Testis (tissue), 2 donors: ENCODE results near the gene SH2D1B.

Source experiments
- POLR2A ChIP-seq: fragments of 450-650 bp; IDR thresholded peaks from one replicate; pipeline ENCODE4 v1.6.1; 2017; ENCODE audit warnings: antibody characterized with exemption, mild to moderate bottlenecking, moderate library complexity
- TF ChIP-seq, protein P1 (sequence below), 3 experiments: fragments of 450-650 bp in 2 of 3; fragments of 200-600 bp in 1 of 3; sonication (generic) in 1 of 3; IDR thresholded peaks; one replicate each; pipeline ENCODE4 v1.5.1; 2016 to 2019; ENCODE audit warnings: antibody characterized with exemption in 3 of 3, mild to moderate bottlenecking in 2 of 3, moderate library complexity in 1 of 3

DNA sequence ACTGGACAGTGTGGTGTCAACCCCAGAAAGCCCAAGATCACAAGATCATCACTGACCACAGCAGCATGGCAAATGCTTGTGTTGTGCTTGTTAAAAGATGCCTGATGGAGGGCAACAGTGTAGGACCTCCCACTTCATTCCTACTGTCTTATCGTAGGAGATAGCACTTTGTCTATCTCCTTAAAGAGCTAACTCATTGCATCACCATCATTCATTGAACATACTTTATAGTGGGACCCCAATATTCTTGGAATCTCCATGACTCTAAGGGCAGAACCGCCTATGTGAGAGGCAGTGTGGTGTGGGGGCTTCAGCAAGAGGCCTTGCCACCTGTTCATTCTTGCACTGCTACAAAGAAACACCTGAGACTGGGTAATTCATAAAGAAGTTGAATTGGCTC, 5.0 kb upstream of the SH2D1B start:
- TF ChIP-seq, protein P1, sequence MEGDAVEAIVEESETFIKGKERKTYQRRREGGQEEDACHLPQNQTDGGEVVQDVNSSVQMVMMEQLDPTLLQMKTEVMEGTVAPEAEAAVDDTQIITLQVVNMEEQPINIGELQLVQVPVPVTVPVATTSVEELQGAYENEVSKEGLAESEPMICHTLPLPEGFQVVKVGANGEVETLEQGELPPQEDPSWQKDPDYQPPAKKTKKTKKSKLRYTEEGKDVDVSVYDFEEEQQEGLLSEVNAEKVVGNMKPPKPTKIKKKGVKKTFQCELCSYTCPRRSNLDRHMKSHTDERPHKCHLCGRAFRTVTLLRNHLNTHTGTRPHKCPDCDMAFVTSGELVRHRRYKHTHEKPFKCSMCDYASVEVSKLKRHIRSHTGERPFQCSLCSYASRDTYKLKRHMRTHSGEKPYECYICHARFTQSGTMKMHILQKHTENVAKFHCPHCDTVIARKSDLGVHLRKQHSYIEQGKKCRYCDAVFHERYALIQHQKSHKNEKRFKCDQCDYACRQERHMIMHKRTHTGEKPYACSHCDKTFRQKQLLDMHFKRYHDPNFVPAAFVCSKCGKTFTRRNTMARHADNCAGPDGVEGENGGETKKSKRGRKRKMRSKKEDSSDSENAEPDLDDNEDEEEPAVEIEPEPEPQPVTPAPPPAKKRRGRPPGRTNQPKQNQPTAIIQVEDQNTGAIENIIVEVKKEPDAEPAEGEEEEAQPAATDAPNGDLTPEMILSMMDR (IDR thresholded peaks at IDR 0.05), result no peak
- TF ChIP-seq POLR2A, result no peak
